Measurements from ENCODE around the gene SPDYE1.

SPDYE1 gene

DNA sequence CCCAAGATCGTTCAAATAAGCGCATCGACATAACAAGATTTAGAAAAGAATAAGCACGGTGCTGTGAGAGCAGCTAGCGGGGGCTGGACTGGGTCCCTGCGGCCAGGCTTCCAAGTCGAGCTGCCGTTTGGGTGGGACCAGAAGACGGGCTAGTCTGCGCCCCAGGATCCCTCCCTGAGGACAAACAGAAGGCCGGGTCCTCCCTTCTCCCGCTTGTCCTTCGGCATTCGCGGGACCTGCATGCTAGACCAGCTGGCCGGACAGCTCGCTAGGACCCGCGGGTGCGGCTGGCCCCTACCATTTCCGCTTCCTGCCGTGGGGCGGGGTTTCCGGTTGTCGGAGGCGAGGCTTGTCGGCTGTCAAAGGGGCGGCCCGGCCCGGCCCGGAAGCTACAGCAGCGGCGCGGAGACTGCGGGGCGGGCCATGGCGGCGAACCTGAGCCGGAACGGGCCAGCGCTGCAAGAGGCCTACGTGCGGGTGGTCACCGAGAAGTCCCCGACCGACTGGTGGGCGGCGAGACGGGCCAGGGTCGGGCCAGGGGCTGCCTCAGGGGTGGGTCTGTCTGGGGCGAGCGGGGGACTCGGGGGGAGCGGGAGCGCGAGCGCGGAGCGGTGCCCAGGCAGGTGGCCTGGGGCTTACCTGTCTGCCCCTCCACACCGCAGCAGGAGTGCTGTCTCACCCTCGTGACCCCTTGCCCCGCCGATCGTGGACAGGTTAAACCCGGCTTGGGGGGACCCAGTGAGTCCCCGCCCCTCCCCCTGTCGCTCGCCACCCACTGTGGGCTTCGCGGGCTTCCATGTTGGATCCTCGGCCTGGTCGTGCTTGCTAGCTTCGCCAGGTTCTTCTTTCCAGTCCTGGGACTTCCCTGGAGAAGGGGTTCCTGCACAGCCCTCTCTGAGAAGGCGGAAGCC is 46.9 kb downstream of the SPDYE1 start, which contains the start of gene DBNL:
TSS of gene DBNL (plus strand) at position 388 of the 911 bp plus-strand sequence. CDS start at position 424, 36 bp downstream.
- Histone ChIP-seq H3K79me2 (ENCODE audit: control insufficient read depth, insufficient read depth, low read length, unreplicated experiment) (peaks cover 47% of the 10 kb centered on the region), H2AFZ (ENCODE audit: low read length, unreplicated experiment) (peak within 1 kb of the TSS; percentile 92), H3K4me3 (ENCODE audit: low read depth, low read length) (peak within 1 kb of the TSS; percentile 82), H3K27ac (ENCODE audit: low read depth, low read length) (peak within 1 kb of the TSS; percentile 22), H3K27me3 (ENCODE audit: insufficient read depth, low read length) (no peaks in the 10 kb centered on the region), H3K4me1 (ENCODE audit: control insufficient read depth, insufficient read depth, low read length, unreplicated experiment) (peaks cover 19% of the 10 kb centered on the region), H3K36me3 (ENCODE audit: insufficient read depth, low read length) (peaks cover 13% of the 10 kb centered on the region; the same call in 1 of the 2 replicates)

DNA sequence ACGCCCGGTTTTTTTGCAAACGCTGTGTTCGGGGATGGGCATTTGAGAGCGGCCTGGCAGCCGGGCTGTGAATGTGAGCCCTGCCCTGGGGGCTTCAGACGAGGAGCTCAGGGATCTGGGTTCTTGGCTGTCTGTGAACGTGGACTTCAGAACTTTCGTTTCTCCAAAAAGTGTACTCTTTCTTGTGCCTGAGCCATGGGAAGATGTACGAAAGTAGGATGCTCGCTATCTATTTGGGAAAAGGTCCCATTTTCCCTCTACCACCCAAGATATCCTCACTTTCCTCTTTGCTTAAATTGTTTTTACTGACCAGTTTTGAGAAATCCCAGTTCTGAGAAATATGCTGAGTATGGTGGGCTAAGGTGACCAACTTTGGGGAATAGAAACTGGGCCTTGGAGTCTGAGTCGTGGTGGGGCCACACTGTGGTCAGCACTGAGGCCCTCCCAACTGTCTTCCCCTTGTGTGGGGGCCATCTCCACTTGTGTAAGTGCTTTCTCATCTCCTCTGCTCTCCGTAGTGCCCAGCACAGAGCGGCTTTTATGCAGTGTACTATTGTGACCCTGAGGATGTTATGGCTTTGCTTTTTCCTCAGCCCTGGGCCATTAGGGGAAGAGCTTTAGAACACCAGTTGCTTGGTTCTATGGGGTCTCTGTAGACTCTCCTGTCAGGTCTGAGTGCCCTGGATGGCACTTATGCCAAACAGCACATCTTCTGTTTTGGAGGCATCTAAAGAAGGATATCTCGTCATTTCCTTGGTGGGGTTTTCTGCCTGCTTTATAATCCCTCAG is 47.7 kb downstream of the SPDYE1 start:
- Histone ChIP-seq H2AFZ (ENCODE audit: low read length, unreplicated experiment) (peak overlapping the region; percentile 19), H3K4me1 (ENCODE audit: control insufficient read depth, insufficient read depth, low read length, unreplicated experiment) (peaks cover 19% of the 10 kb centered on the region), H3K27ac (ENCODE audit: low read depth, low read length) (peak overlapping the region; percentile 22), H3K27me3 (ENCODE audit: insufficient read depth, low read length) (no peaks in the 10 kb centered on the region), H3K36me3 (ENCODE audit: insufficient read depth, low read length) (peaks cover 17% of the 10 kb centered on the region; the same call in 1 of the 2 replicates), H3K4me3 (ENCODE audit: low read depth, low read length) (peak overlapping the region; percentile 82), H3K79me2 (ENCODE audit: control insufficient read depth, insufficient read depth, low read length, unreplicated experiment) (peaks cover 54% of the 10 kb centered on the region)

DNA sequence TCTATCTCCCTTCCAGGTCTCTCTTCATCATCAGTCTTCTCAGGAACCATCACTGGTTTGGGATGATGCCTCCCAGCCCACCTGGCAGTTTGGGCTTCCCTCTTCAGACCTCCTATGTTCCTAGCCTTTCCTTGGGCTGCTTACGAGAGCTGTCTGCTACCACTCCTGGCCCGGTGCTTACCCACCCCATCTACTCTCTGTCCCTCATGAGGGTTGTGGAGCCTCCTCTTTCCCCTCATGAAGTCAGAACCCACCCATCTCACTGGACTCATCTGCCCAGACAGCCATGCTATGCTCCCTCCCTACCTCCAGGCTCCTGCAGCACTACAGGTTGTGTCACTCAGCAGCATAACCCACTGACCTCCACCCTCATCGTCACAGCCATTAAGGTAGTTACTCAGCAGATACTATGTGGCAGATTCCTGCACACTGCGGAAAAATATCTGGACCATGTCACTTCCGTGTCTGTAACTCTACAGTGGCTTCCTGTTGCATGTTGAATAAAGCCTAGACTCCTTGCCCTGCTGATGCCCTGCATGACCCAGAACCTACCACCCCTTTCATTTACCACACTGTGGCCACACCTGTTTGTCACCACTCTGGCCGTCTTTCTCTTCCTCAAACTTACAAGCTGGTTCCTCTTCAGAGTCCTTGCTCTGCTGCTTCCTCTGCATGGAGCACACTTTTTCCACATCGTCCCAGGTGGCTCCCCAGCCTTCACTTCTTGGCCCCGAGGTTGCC is 48.8 kb downstream of the SPDYE1 start:
- H2AFZ ChIP-seq (ENCODE audit: low read length, unreplicated experiment), result no peak overlapping the region
- H3K79me2 ChIP-seq (ENCODE audit: control insufficient read depth, insufficient read depth, low read length, unreplicated experiment), result peaks cover 54% of the 10 kb centered on the region
- peak overlapping the region; percentile 82; the same call in 1 of the 2 replicates for H3K4me3 ChIP-seq (ENCODE audit: low read depth, low read length)
- peaks cover 19% of the 10 kb centered on the region for H3K4me1 ChIP-seq (ENCODE audit: control insufficient read depth, insufficient read depth, low read length, unreplicated experiment)
- no peak overlapping the region for H3K27ac ChIP-seq (ENCODE audit: low read depth, low read length)
- H3K36me3 ChIP-seq (ENCODE audit: insufficient read depth, low read length), result peaks cover 22% of the 10 kb centered on the region; the same call in 1 of the 2 replicates
- no peaks in the 10 kb centered on the region for H3K27me3 ChIP-seq (ENCODE audit: insufficient read depth, low read length)

DNA sequence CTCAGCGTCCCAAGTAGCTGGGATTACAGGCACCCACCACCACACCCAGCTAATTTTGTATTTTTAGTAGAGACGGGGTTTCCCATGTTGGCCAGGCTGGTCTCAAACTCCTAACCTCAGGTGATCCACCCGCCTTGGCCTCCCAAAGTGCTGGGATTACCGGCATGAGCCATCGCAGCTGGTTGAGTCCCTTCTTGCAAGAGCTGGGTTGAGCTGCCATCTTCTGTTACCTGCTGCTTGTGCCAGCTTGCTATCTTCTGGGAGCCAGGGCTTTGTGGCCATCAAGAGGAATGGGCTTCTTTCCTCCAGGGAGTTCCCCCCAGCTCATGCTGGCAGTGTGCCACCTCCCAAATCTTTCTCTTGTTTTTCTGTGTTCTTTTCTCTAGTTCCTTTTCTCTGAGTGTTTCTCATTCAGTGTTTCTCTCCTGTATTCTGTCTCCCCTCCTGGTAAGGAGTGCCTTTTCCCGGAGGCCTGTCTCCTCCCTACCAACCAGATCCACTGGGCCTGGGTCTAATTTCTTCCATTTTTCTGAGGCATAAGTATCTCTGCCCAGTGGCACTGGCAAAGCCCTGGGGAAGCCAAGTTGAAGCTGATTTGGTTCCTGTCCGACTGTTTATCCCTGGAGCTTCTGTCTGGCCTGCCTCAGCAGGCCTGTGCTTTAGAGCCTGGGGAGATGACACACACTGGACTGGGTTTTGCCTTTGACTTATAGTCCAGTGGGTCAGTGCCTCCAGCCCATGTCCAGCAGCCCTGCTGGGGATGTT is 50.5 kb downstream of the SPDYE1 start:
- Histone ChIP-seq H3K36me3 (ENCODE audit: insufficient read depth, low read length) (peaks cover 24% of the 10 kb centered on the region), H3K27me3 (ENCODE audit: insufficient read depth, low read length) (no peaks in the 10 kb centered on the region), H3K4me1 (ENCODE audit: control insufficient read depth, insufficient read depth, low read length, unreplicated experiment) (peaks cover 19% of the 10 kb centered on the region), H3K4me3 (ENCODE audit: low read depth, low read length) (no peak overlapping the region), H3K79me2 (ENCODE audit: control insufficient read depth, insufficient read depth, low read length, unreplicated experiment) (peaks cover 54% of the 10 kb centered on the region), H3K27ac (ENCODE audit: low read depth, low read length) (no peak overlapping the region), H2AFZ (ENCODE audit: low read length, unreplicated experiment) (no peak overlapping the region)

DNA sequence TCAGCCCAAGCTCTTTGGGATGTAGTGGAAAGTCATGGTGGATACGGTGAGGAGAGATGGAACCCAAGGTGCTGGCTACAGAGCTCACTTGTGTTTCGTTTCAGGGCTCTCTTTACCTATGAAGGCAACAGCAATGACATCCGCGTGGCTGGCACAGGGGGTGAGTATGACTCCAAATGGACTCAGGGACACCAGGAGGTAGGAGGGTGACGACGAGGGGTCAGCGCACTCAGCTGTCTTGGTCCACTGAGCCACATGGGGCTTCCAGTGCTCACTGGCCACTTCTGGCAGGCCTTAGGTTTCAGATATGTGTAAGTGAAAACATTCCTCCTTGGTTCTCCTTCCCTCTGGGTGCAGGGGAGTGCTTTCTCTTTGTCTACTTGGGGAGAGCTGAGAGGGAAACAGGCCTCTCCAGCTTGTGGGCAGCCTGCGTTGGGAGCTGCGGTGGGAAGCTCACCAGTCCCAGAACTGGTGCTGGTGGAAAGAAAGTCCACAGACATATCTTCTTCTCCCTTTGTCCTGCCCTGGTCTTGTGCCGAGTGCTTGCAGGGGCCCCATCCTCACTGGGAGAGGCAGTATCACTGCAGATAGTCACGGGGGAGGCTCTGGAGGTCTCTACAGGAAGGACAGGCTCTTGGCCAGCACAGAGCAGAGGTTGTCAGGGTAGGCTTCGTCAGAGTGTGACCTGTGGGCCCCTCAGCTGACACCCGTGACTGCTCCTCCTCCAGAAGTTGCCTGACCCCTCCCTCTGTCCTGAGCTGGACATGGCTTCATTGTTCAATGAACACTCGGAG is 52.6 kb downstream of the SPDYE1 start:
- H3K79me2 ChIP-seq (ENCODE audit: control insufficient read depth, insufficient read depth, low read length, unreplicated experiment), result peaks cover 47% of the 10 kb centered on the region

DNA sequence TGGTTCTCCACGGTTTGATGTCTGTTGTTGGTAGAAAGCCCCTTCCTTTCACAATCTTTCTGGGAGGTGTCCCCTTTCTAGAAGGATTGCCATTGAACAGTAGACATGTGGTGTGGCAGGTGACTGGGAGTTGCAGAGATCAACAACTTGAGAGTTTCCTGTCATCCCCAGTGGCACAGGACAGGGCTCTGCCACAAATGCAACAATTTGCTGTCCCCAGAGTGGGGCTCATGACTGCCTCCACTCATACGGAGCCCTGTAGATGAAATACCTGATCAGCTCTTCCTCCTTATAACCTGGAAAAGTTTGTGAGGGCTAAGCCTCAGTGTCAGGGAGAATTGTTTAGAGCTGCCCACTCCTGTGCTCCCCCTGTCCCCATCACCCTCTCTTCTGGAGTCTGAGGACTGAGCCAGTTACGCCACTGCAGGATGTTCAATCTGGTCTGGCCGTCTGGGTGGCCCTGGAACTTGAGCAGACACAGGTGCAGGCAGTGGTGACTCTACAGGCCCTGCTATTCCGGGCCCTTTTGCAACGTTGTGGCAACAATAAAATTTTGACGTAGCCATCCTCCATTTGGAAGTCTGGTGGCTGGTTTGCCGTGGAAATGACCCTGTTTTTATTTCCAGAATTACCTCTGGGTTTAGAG is 53.3 kb downstream of the SPDYE1 start:
- Histone ChIP-seq H3K79me2 (ENCODE audit: control insufficient read depth, insufficient read depth, low read length, unreplicated experiment) (peaks cover 40% of the 10 kb centered on the region), H3K36me3 (ENCODE audit: insufficient read depth, low read length) (peaks cover 26% of the 10 kb centered on the region), H3K27ac (ENCODE audit: low read depth, low read length) (no peak overlapping the region), H3K4me3 (ENCODE audit: low read depth, low read length) (no peak overlapping the region), H3K27me3 (ENCODE audit: insufficient read depth, low read length) (no peaks in the 10 kb centered on the region), H2AFZ (ENCODE audit: low read length, unreplicated experiment) (no peak overlapping the region), H3K4me1 (ENCODE audit: control insufficient read depth, insufficient read depth, low read length, unreplicated experiment) (peaks cover 12% of the 10 kb centered on the region)

More for the DNA sequence above, 52.6 kb downstream of the SPDYE1 start:
- no peak overlapping the region for H3K27ac ChIP-seq (ENCODE audit: low read depth, low read length)
- H3K4me1 ChIP-seq (ENCODE audit: control insufficient read depth, insufficient read depth, low read length, unreplicated experiment), result peaks cover 19% of the 10 kb centered on the region
- no peak overlapping the region for H3K4me3 ChIP-seq (ENCODE audit: low read depth, low read length)
- no peaks in the 10 kb centered on the region for H3K27me3 ChIP-seq (ENCODE audit: insufficient read depth, low read length)
- H2AFZ ChIP-seq (ENCODE audit: low read length, unreplicated experiment), result no peak overlapping the region
- H3K36me3 ChIP-seq (ENCODE audit: insufficient read depth, low read length), result peaks cover 26% of the 10 kb centered on the region

DNA sequence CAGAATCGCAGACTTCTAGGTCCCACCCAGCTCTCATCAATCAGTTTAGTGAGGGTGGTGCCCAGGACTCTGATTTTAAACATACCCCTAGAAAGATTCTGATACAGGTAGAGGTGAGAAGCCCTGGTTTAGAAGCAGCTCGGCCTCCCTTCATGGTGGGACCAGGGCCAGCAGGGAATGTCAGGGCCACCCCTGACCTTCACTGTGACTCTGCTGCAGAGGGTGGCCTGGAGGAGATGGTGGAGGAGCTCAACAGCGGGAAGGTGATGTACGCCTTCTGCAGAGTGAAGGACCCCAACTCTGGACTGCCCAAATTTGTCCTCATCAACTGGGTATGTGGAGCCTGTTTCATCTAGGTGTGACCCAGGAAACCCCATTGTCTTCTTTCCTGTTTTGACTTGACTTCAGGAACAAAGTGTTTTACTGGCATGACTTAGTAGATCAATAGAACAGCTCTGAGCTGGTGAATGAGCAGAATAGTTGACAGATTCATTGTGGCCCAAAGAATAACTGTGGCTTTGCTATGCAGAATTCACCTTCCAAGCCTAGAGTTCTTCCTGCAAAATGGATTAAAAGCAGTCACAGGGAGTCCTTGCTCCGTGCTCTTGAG is 54.0 kb downstream of the SPDYE1 start:
- no peak overlapping the region for H3K4me3 ChIP-seq (ENCODE audit: low read depth, low read length)
- H3K79me2 ChIP-seq (ENCODE audit: control insufficient read depth, insufficient read depth, low read length, unreplicated experiment), result peaks cover 33% of the 10 kb centered on the region
- no peak overlapping the region for H3K27ac ChIP-seq (ENCODE audit: low read depth, low read length)
- H3K27me3 ChIP-seq (ENCODE audit: insufficient read depth, low read length), result no peaks in the 10 kb centered on the region
- H3K4me1 ChIP-seq (ENCODE audit: control insufficient read depth, insufficient read depth, low read length, unreplicated experiment), result peaks cover 7% of the 10 kb centered on the region
- H3K36me3 ChIP-seq (ENCODE audit: insufficient read depth, low read length), result peaks cover 20% of the 10 kb centered on the region
- H2AFZ ChIP-seq (ENCODE audit: low read length, unreplicated experiment), result no peak overlapping the region

DNA sequence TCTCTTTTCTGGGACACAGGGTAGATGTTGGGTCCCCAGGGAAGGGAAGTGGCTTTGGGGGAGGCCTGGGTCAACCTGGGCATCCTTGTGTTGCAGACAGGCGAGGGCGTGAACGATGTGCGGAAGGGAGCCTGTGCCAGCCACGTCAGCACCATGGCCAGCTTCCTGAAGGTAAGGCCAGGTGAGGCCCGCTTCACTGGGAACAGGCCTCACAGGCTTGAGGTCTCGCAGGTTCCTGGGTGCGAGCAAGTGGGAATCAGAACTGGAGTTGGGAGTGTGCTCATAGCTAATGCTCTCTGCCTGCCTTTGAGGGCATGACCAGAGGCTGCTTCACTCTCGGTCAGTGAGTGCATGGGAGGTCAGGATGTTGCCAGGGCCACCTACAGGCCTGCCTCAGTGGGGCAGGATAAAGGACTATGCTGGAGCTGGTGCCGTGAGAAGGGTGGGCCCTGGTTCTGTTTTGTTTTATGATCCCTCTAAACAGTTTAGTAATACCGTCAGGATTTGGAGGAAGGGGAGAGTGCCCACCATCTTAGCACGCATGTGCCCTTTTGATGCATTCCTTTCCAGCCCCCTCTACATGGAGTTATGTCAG is 55.2 kb downstream of the SPDYE1 start:
- Histone ChIP-seq H3K27me3 (ENCODE audit: insufficient read depth, low read length) (no peaks in the 10 kb centered on the region), H3K79me2 (ENCODE audit: control insufficient read depth, insufficient read depth, low read length, unreplicated experiment) (peaks cover 23% of the 10 kb centered on the region), H3K36me3 (ENCODE audit: insufficient read depth, low read length) (peaks cover 14% of the 10 kb centered on the region)

More for the DNA sequence above, 55.2 kb downstream of the SPDYE1 start:
- Histone ChIP-seq H3K27ac (ENCODE audit: low read depth, low read length) (no peak overlapping the region), H3K4me1 (ENCODE audit: control insufficient read depth, insufficient read depth, low read length, unreplicated experiment) (peaks cover 7% of the 10 kb centered on the region), H3K4me3 (ENCODE audit: low read depth, low read length) (no peak overlapping the region), H2AFZ (ENCODE audit: low read length, unreplicated experiment) (no peak overlapping the region)
